Testis (tissue), 2 donors: ENCODE measurements around the gene DDX31.

Experiments used
- CTCF ChIP-seq, 3 experiments: fragments of 450-650 bp in 2 of 3; fragments of 200-600 bp in 1 of 3; sonication (generic) in 1 of 3; IDR thresholded peaks; one replicate each; pipeline ENCODE4 v1.5.1; 2016 to 2019; ENCODE audit warnings: antibody characterized with exemption in 3 of 3, mild to moderate bottlenecking in 2 of 3, moderate library complexity in 1 of 3
- POLR2A ChIP-seq: fragments of 450-650 bp; IDR thresholded peaks from one replicate; pipeline ENCODE4 v1.6.1; 2017; ENCODE audit warnings: antibody characterized with exemption, mild to moderate bottlenecking, moderate library complexity

DNA sequence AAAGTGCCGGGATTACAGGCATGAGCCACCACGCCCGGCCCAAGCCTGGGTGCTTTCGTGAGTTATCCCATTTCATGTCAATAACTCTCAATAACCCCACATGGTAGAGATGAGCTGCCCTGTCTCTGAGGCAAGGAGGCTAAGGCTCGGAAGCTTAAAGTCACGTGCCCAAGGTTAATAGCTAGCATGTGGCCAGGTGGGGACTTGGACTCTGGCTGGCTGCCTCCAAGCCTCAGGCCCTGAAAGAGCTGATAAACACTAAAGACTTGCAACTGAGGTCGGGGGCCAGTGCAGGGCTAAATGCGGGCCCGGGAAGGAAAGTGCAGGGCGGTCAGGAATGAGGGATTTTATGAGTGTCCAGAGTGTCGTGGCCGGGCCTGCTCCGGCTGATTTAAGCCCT, 118.2 kb downstream of the DDX31 start:
- TF ChIP-seq CTCF (IDR thresholded peaks at IDR 0.05) (no peak), POLR2A (no peak)
